ENCODE results near the gene SFMBT2. TPM values are rescaled to one million over a fixed set of nuclear protein-coding genes. Genes with fewer than 3 reads are reported as not detected.

SFMBT2 gene
- total RNA-seq, 4 donors from 2014 or later = 1.2 to 5.5 (median 3.2) TPM

- no peak overlapping the region for H3K4me3 ChIP-seq
- H3K36me3 ChIP-seq = peaks cover 16% of the 10 kb centered on the region
- H3K27ac ChIP-seq = no peak overlapping the region
- no peak for TF ChIP-seq CTCF (IDR thresholded peaks at IDR 0.05)
- no peak for TF ChIP-seq POLR2A (IDR thresholded peaks at IDR 0.05)
- no peak for TF ChIP-seq EP300 (IDR thresholded peaks at IDR 0.05)
- TF ChIP-seq POLR2AphosphoS5 (IDR thresholded peaks at IDR 0.05) = no peak
- DNase-seq (ENCODE audit: low spot score in 2 of 2) = no peak
- 90% methylated on average over 9 of the region's 11 CpGs for WGBS
- no peaks in the 10 kb centered on the region for H3K4me1 ChIP-seq
- no peaks in the 10 kb centered on the region for H3K9me3 ChIP-seq
- no peaks in the 10 kb centered on the region for H3K27me3 ChIP-seq
Measured at GRCh38 chr10:7173948-7174347, 236.9 kb downstream of the SFMBT2 start.

GRCh38 chr10:7171825-7172224 lies 239.0 kb downstream of the SFMBT2 start:
- WGBS = 89% methylated on average over 22 of the region's 35 CpGs
- H3K36me3 ChIP-seq = peaks cover 16% of the 10 kb centered on the region

GRCh38 chr10:7170626-7171322 lies 240.1 kb downstream of the SFMBT2 start:
- TF ChIP-seq CTCF (IDR thresholded peaks at IDR 0.05) = no peak
- TF ChIP-seq POLR2AphosphoS5 (IDR thresholded peaks at IDR 0.05) = no peak
- TF ChIP-seq POLR2A (IDR thresholded peaks at IDR 0.05) = no peak
- 90% methylated on average over 2 of the region's 24 CpGs for WGBS
- H3K9me3 ChIP-seq = no peaks in the 10 kb centered on the region
- H3K4me1 ChIP-seq = no peaks in the 10 kb centered on the region
- no peak for DNase-seq (ENCODE audit: low spot score in 2 of 2)
- no peaks in the 10 kb centered on the region for H3K27me3 ChIP-seq
- no peak overlapping the region for H3K27ac ChIP-seq
- no peak overlapping the region for H3K4me3 ChIP-seq
- peaks cover 16% of the 10 kb centered on the region for H3K36me3 ChIP-seq

More at GRCh38 chr10:7171825-7172224, 239.0 kb downstream of the SFMBT2 start:
- Histone ChIP-seq H3K4me1 (no peaks in the 10 kb centered on the region), H3K4me3 (no peak overlapping the region), H3K9me3 (no peaks in the 10 kb centered on the region), H3K27me3 (no peaks in the 10 kb centered on the region), H3K27ac (no peak overlapping the region)
- DNase-seq (ENCODE audit: low spot score in 2 of 2) = no peak
- TF ChIP-seq CTCF (IDR thresholded peaks at IDR 0.05) (no peak), POLR2AphosphoS5 (IDR thresholded peaks at IDR 0.05) (no peak), EP300 (IDR thresholded peaks at IDR 0.05) (no peak), POLR2A (IDR thresholded peaks at IDR 0.05) (no peak)

GRCh38 chr10:7168414-7168813 lies 242.4 kb downstream of the SFMBT2 start:
- DNase-seq (ENCODE audit: low spot score in 2 of 2) = no peak
- Histone ChIP-seq H3K36me3 (peaks cover 13% of the 10 kb centered on the region), H3K4me1 (no peaks in the 10 kb centered on the region), H3K4me3 (no peak overlapping the region), H3K9me3 (no peaks in the 10 kb centered on the region), H3K27me3 (no peaks in the 10 kb centered on the region), H3K27ac (no peak overlapping the region)
- WGBS = 97% methylated on average over 13 of the region's 13 CpGs
- no peak for TF ChIP-seq CTCF (IDR thresholded peaks at IDR 0.05)
- TF ChIP-seq POLR2AphosphoS5 (IDR thresholded peaks at IDR 0.05) = no peak
- no peak for TF ChIP-seq EP300 (IDR thresholded peaks at IDR 0.05)
- TF ChIP-seq POLR2A (IDR thresholded peaks at IDR 0.05) = no peak

- TF ChIP-seq POLR2AphosphoS5 (IDR thresholded peaks at IDR 0.05) (no peak), CTCF (IDR thresholded peaks at IDR 0.05) (no peak), EP300 (IDR thresholded peaks at IDR 0.05) (no peak), POLR2A (IDR thresholded peaks at IDR 0.05) (no peak)
- Histone ChIP-seq H3K36me3 (peaks cover 12% of the 10 kb centered on the region), H3K4me3 (no peak overlapping the region), H3K27me3 (no peaks in the 10 kb centered on the region), H3K4me1 (no peaks in the 10 kb centered on the region), H3K9me3 (no peaks in the 10 kb centered on the region), H3K27ac (no peak overlapping the region)
- DNase-seq (ENCODE audit: low spot score in 2 of 2) = no peak
- 92% methylated on average over 4 of the region's 4 CpGs for WGBS
Measured at GRCh38 chr10:7165500-7166177, 245.2 kb downstream of the SFMBT2 start.

Data from suprapubic skin (tissue), 4 donors.